ENCODE data around the gene CDHR2. TPM values are rescaled to one million over a fixed set of nuclear protein-coding genes. Genes with fewer than 3 reads are reported as not detected.

The CDHR2 gene
- total RNA-seq, 1 donor from 2014 or later = not detected

DNA sequence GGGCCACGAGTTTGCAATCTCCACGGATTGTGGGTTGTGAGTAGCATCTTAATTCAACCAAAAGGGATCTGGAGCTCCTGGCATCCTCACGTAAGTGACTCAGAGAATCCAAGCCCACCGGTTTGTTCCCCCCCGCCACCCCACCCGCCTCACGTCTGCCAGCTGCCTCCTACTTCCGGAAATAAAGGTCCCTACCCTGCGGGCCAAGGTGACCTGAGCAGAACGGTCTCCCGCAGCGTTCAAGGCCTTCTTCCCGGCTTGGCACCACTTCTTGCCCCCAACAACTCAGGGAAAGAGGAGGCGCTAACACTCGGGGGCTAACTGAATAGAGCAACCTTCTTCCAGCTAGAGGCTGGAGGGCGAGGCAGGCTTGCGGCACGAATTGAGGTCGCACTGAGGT lies 69.6 kb downstream of the CDHR2 start:
- no peak for DNase-seq (ENCODE audit: low read depth in 2 of 2)

DNA sequence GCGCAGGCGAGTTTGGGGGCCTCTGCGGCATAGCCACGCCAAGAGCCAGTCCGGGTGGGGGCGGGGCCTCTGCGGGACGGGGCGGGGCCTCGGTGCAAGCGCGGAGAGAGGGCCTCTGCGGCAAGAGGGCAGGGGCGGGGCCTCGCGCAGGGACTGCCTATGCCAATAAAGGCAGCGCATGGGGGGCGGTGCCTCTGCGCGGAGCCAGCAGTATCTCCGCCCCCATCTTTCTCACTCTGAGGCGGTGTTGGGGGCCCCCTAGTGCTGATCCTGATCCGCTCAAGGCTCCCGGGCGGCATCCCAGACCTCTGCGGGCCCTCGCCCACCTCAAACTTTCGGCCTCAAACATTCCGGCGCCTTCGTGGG lies 70.0 kb downstream of the CDHR2 start:
- DNase-seq (ENCODE audit: low read depth in 2 of 2) = peak; percentile 85 to 95

- no peak for DNase-seq (ENCODE audit: low read depth in 2 of 2)
Measured at GRCh38 chr5:176619569-176620332, 70.6 kb downstream of the CDHR2 start.

GRCh38 chr5:176620333-176620981 lies 71.3 kb downstream of the CDHR2 start:
- no peak for DNase-seq (ENCODE audit: low read depth in 2 of 2)

- DNase-seq (ENCODE audit: low read depth in 2 of 2) = no peak
Measured at GRCh38 chr5:176621661-176622079, 72.5 kb downstream of the CDHR2 start.

GRCh38 chr5:176624142-176624541 lies 75.0 kb downstream of the CDHR2 start:
- DNase-seq (ENCODE audit: low read depth in 2 of 2) = no peak

DNA sequence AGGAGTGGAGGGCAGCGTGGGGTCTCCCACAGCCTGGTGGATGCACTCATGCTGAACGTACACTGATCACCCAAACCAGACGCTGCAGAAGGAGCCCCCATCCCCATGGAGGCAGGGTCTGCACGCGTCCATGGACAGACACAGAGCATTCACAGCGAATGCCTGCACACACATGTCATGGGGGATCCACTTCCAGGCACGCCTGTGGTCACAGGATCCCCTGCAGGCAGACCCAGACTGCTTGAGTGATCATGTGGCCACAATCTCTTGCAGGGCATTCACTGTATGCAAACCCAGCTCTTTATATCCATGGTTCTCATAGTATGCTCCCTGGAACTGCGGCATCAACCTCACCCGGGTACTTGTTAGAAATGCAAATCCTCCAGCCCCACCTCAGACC lies 75.8 kb downstream of the CDHR2 start:
- DNase-seq (ENCODE audit: low read depth in 2 of 2) = no peak

DNA sequence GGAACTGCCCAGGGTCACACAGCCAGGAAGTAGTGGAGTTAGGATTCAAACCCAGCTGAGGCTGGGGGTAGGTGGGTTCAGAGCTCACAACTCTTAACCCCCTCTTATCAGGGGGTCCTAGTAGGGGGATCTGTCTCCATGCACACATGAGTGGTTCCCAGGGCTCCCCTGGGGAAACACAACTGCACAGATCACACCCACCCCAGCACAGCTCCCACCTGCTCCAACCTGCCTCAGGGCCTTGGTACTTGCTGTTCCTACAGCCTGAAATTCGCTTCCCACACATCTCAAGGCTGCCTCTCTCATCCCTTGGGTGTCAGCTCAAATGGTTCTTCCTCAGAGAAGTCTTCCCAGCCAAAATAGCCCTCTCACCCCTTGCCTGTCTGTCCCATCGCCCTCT lies 76.4 kb downstream of the CDHR2 start:
- no peak for DNase-seq (ENCODE audit: low read depth in 2 of 2)

GRCh38 chr5:176625966-176626875 lies 77.1 kb downstream of the CDHR2 start:
- DNase-seq (ENCODE audit: low read depth in 2 of 2) = peak in 1 of 2 donors; percentile 52

- no peak for DNase-seq (ENCODE audit: low read depth in 2 of 2)
Measured at GRCh38 chr5:176626876-176627236, 77.7 kb downstream of the CDHR2 start.

GRCh38 chr5:176627582-176627981 lies 78.4 kb downstream of the CDHR2 start:
- no peak for DNase-seq (ENCODE audit: low read depth in 2 of 2)

- peak in 1 of 2 donors; percentile 77 for DNase-seq (ENCODE audit: low read depth in 2 of 2)
Measured at GRCh38 chr5:176628406-176629228, 79.5 kb downstream of the CDHR2 start.

DNA sequence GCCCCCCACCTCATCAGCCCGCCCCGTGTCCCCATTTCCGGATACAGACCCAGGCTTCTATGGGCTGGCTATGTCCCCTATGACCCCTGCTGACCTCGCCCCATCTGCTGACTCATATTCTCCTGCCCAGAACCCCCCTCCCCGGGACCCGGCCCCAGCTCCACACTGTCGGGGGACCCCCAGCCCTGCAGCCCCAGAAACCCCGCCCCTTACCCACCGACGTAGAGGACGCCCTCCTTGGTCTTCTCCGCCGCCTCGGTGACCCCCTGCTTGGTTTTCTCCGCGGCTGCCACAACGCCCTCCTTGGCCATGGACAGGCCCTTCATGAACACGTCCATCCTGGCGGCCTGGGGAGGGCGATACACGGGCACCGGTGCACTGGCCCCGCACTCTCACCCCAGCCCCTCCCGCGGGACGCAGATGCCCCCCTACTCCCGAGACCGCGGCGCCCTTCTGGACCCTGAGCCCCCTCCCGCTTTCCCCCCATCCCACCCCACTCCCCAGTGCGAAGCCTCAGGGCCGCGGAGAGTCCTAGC lies 80.2 kb downstream of the CDHR2 start:
- no peak for DNase-seq (ENCODE audit: low read depth in 2 of 2)

DNA sequence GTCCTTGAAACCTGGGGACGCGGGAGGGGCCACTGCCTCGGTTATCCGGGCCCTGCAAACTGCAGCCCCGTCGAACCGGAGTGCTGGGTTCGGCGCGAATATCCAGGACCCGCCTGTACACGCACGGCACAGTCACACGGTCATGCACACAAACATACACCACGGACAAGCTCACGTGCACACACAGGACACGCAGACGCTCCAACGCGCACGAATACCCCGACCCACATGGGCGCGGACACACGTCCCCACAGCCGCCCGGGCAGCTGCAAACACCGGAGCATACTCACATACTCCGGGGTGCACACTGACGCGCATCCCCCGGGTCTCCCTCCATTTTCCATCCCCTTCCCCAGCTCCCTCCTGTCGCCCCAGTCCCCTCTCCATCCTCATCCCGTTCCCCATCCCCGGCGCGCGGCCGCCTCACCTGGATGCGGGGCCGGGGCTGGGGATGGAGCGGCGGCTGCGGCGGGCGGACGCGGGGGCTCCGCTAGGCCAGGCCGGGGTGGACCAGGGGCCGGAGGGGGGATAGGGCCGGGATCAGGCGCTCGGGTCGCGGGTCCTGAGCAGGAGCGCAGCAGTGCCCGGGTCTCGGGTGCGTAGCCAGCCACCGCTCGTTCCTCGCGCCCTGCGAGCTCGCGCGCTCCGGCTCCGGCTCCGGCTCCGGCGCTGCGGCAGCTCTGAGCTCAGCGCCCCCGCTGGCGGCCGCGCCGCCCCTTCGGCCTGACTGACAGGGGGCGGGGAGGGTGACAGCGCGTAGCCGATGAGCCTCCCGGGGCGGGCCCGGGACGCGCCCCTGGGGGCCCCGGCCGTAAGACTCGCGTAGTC lies 80.9 kb downstream of the CDHR2 start, which contains the start of the genes EIF4E1B and SNCB:
Gene EIF4E1B (plus strand): TSS at position 823 of the 828 bp plus-strand sequence. CDS start 12,113 bp downstream, outside the sequence.
Gene SNCB (minus strand): TSS at position 682 of the 828 bp plus-strand sequence. CDS start 880 bp downstream, outside the sequence.
- DNase-seq (ENCODE audit: low read depth in 2 of 2) = peak; percentile 54 to 73

- no peak for DNase-seq (ENCODE audit: low read depth in 2 of 2)
Measured at GRCh38 chr5:176630681-176631222, 81.6 kb downstream of the CDHR2 start.

DNA sequence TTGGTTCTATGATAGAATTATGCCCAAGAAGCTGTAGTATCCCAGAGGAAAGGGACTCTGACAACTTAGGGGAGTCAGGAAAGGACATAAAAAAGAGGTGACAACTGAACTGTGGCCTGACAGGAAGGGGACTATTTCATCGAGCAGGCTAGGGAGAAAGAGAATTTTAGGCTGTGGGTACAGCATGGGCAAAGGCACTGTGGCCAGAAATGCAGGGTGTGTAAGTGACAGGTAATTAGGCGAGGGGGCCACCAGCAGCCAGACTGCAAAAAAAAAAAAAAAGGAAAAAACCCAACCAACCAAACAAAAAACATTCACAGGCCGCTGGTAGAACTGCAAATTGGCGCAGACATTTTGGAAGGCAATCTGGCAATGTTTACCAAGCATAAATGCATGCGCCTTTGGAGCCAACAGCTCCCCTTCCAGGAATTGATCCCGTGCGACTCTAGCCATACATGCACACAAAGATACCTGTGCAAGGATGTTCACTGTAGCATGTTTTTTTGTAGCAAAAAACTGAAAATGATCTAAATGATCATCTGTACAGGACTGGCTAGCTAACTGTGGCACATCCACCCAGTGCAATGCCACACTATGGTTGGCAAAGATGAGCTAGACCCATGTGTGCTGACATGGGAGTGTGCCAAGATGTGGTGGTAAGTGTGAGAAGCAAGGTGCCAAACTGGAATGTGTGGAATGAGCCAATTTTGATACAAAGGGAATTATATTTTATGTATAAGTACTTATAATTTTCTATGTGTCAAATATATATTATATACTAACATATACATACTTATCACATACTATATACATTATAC lies 82.5 kb downstream of the CDHR2 start:
- no peak for DNase-seq (ENCODE audit: low read depth in 2 of 2)

- DNase-seq (ENCODE audit: low read depth in 2 of 2) = no peak
Measured at GRCh38 chr5:176632745-176633144, 83.6 kb downstream of the CDHR2 start.

DNA sequence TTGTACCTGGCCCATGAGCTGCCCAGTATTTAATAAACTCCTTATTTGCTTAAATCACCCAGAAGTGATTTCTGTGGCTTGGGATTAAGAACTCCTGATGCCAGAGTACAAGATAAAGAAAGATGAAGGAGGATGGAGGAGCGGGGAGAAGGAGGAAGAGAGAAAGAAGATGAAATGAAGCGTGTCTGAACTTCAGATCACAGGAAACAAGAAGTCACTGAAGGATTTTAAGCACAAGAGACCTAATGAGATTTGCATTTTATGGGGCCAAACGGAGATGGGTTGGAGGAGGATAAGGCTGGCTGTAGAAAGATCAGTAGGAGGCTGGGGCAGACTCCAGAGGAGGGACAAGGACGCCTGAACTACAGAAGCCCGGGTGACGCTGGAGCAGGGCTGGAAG lies 84.5 kb downstream of the CDHR2 start:
- DNase-seq (ENCODE audit: low read depth in 2 of 2) = no peak

DNA sequence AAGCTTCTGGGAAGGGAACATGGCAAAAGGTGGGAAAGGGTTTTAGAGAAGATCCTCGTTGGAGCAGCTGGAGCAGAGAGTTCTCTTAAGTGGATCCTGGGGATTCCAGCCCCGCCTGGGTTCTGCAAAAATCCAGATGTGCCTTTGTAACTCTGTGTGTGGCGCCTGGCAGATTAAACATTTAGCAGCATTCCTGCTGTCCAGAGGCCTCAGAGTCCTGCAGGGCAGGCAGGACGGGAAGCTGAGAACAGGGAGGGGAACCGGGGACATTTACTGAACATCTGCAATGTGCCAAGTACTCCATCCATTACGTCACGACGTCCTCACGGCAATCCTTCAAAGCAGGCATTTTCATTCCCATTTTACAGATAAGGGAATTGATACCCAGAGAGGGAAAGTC lies 87.3 kb downstream of the CDHR2 start:
- DNase-seq (ENCODE audit: low read depth in 2 of 2) = no peak

Measured in lung microvascular endothelial cell (primary cell).